ENCODE data around the gene KIT. TPM values are rescaled to one million over a fixed set of nuclear protein-coding genes. Genes with fewer than 3 reads are reported as not detected.

KIT gene
- total RNA-seq, 1 donor from 2014 or later: 20.7 TPM

GRCh38 chr4:54728368-54728767, 70.6 kb downstream of the KIT start:
- Mint-ChIP-seq H3K4me3 (ENCODE audit: low read depth) (no peak overlapping the region), H3K27me3 (no peaks in the 10 kb centered on the region), H3K27ac (no peak overlapping the region), H3K36me3 (ENCODE audit: insufficient read depth) (peaks cover 15% of the 10 kb centered on the region), H3K4me1 (ENCODE audit: low read depth) (peaks cover 2% of the 10 kb centered on the region), H3K9me3 (ENCODE audit: low read depth) (no peaks in the 10 kb centered on the region)
- TF ChIP-seq CTCF (IDR thresholded peaks at IDR 0.05; ENCODE audit: unreplicated experiment): no peak
- DNase-seq (ENCODE audit: low spot score, unreplicated experiment): no peak

DNA sequence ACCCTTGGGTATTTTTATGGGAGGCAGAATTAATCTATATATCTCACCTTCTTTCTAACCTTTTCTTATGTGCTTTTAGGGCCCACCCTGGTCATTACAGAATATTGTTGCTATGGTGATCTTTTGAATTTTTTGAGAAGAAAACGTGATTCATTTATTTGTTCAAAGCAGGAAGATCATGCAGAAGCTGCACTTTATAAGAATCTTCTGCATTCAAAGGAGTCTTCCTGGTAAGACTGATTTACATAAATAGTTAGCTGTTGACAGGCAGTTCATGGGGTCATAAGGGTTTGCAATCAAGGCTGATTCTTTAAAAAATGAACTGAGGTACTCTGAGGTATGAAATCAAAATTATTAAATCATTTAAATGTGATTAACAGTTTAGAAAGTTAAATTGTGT, 71.5 kb downstream of the KIT start:
- Mint-ChIP-seq H3K9me3 (ENCODE audit: low read depth) (no peaks in the 10 kb centered on the region), H3K27me3 (no peaks in the 10 kb centered on the region), H3K27ac (no peak overlapping the region), H3K4me1 (ENCODE audit: low read depth) (no peaks in the 10 kb centered on the region), H3K4me3 (ENCODE audit: low read depth) (no peak overlapping the region), H3K36me3 (ENCODE audit: insufficient read depth) (peaks cover 15% of the 10 kb centered on the region)
- no peak for TF ChIP-seq CTCF (IDR thresholded peaks at IDR 0.05; ENCODE audit: unreplicated experiment)
- no peak for DNase-seq (ENCODE audit: low spot score, unreplicated experiment)

DNA sequence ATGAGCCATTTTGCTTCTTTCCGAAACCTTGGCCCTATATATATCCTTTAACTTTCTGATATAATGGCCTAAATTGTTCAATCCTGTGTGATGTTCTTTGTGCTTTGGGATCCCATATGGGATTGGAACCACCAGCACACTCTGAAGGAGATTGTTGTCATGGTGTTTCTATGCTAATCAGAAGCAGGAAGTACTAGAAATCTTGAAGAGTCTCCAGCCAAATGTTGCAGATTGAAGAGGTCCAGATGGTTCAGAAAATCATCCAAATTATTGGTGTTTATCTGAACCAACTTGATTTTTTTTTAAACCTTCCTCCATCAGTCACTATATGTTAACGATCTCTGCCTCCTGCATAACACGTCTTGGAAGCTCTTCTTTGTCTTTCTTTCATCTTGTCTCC, 72.8 kb downstream of the KIT start:
- TF ChIP-seq CTCF (IDR thresholded peaks at IDR 0.05; ENCODE audit: unreplicated experiment): no peak
- no peak for DNase-seq (ENCODE audit: low spot score, unreplicated experiment)
- peaks cover 12% of the 10 kb centered on the region for H3K36me3 Mint-ChIP-seq (ENCODE audit: insufficient read depth)
- no peak overlapping the region for H3K4me3 Mint-ChIP-seq (ENCODE audit: low read depth)
- no peaks in the 10 kb centered on the region for H3K27me3 Mint-ChIP-seq
- no peaks in the 10 kb centered on the region for H3K9me3 Mint-ChIP-seq (ENCODE audit: low read depth)
- no peaks in the 10 kb centered on the region for H3K4me1 Mint-ChIP-seq (ENCODE audit: low read depth)
- H3K27ac Mint-ChIP-seq: no peak overlapping the region

DNA sequence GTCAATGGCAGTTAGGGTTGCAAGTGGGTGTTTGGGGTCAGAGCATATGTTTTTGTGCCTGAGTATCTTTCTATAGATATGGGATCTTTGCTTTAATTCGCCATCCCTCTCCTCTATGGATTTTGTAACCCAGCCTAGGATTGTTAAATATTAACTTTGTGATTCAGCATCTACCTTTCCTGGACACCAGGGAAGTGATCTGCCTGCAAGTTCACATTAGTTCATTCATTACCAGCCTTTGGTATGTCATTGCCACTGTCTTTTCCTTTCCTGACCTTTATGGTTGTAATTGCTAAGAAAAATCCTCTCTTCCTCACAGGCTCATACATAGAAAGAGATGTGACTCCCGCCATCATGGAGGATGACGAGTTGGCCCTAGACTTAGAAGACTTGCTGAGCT, 73.8 kb downstream of the KIT start:
- Mint-ChIP-seq H3K27ac (no peak overlapping the region), H3K36me3 (ENCODE audit: insufficient read depth) (peaks cover 14% of the 10 kb centered on the region), H3K4me3 (ENCODE audit: low read depth) (no peak overlapping the region), H3K27me3 (no peaks in the 10 kb centered on the region), H3K9me3 (ENCODE audit: low read depth) (no peaks in the 10 kb centered on the region), H3K4me1 (ENCODE audit: low read depth) (no peaks in the 10 kb centered on the region)
- TF ChIP-seq CTCF (IDR thresholded peaks at IDR 0.05; ENCODE audit: unreplicated experiment): no peak
- no peak for DNase-seq (ENCODE audit: low spot score, unreplicated experiment)

- H3K27ac Mint-ChIP-seq: no peak overlapping the region
- no peak for DNase-seq (ENCODE audit: low spot score, unreplicated experiment)
- peaks cover 18% of the 10 kb centered on the region for H3K36me3 Mint-ChIP-seq (ENCODE audit: insufficient read depth)
- no peak for TF ChIP-seq CTCF (IDR thresholded peaks at IDR 0.05; ENCODE audit: unreplicated experiment)
- H3K4me3 Mint-ChIP-seq (ENCODE audit: low read depth): no peak overlapping the region
- no peaks in the 10 kb centered on the region for H3K4me1 Mint-ChIP-seq (ENCODE audit: low read depth)
- H3K9me3 Mint-ChIP-seq (ENCODE audit: low read depth): no peaks in the 10 kb centered on the region
- no peaks in the 10 kb centered on the region for H3K27me3 Mint-ChIP-seq
Measured at GRCh38 chr4:54731976-54732375, 74.2 kb downstream of the KIT start.
